Measurements from ENCODE around the gene NXPE1. TPM values are rescaled to one million over a fixed set of nuclear protein-coding genes. Genes with fewer than 3 reads are reported as not detected.

NXPE1 gene
- total RNA-seq, 2 donors from 2014 or later: not detected

DNA sequence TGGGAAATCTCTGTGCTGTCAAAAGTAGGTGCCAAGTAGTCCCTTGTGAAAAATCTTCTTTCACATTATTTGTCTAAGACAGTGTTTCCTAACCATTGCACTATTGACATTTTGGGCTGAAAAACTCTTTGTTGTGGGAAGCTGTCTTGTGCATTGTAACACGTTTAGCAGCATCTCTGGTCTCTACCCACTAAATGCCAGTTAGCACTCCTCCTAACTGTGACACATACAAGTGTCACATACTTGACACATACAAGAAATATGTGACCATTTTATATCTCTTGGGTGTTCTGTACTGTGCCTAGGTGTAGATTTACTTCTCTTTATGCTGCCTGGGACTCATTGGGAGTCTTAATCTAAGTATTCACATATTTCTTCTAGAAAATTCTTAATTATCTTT lies 57.8 kb downstream of the NXPE1 start:
- no peak overlapping the region for H3K27ac ChIP-seq

GRCh38 chr11:114499756-114500155 lies 59.9 kb downstream of the NXPE1 start:
- H3K9me3 ChIP-seq: no peaks in the 10 kb centered on the region
- H3K4me3 ChIP-seq: no peak overlapping the region
- H3K4me1 ChIP-seq: no peaks in the 10 kb centered on the region
- H3K27ac ChIP-seq: no peak overlapping the region
- TF ChIP-seq, protein P1, sequence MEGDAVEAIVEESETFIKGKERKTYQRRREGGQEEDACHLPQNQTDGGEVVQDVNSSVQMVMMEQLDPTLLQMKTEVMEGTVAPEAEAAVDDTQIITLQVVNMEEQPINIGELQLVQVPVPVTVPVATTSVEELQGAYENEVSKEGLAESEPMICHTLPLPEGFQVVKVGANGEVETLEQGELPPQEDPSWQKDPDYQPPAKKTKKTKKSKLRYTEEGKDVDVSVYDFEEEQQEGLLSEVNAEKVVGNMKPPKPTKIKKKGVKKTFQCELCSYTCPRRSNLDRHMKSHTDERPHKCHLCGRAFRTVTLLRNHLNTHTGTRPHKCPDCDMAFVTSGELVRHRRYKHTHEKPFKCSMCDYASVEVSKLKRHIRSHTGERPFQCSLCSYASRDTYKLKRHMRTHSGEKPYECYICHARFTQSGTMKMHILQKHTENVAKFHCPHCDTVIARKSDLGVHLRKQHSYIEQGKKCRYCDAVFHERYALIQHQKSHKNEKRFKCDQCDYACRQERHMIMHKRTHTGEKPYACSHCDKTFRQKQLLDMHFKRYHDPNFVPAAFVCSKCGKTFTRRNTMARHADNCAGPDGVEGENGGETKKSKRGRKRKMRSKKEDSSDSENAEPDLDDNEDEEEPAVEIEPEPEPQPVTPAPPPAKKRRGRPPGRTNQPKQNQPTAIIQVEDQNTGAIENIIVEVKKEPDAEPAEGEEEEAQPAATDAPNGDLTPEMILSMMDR (IDR thresholded peaks at IDR 0.05): no peak
- no peaks in the 10 kb centered on the region for H3K27me3 ChIP-seq
- no peak for DNase-seq (ENCODE audit: low spot score)
- H3K36me3 ChIP-seq: no peaks in the 10 kb centered on the region

More for the DNA sequence above, 57.8 kb downstream of the NXPE1 start:
- no peak overlapping the region for H3K4me3 ChIP-seq
- H3K9me3 ChIP-seq: no peaks in the 10 kb centered on the region
- no peaks in the 10 kb centered on the region for H3K36me3 ChIP-seq
- H3K4me1 ChIP-seq: no peaks in the 10 kb centered on the region
- H3K27me3 ChIP-seq: no peaks in the 10 kb centered on the region
- TF ChIP-seq, protein P1 (IDR thresholded peaks at IDR 0.05): no peak
- no peak for DNase-seq (ENCODE audit: low spot score)

DNA sequence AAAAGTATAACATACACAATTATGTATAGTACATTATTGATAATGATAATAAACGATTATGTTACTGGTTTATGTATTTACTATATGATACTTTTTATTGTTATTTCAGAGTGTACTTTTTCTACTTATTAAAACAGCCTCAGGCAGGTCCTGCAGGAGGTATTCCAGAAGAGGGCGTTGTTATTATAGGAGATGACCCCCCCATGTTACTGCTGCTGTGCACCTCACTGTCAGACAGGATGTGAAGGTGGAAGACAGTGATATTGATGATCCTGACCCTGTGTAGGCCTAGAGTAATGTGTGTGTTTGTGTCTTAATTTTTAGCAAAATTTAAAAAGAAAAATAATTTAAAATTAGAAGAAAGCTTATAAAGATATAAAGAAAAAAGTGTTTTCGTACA lies 62.8 kb downstream of the NXPE1 start:
- Histone ChIP-seq H3K9me3 (no peaks in the 10 kb centered on the region), H3K4me1 (no peaks in the 10 kb centered on the region), H3K27me3 (no peaks in the 10 kb centered on the region), H3K27ac (no peak overlapping the region), H3K4me3 (no peak overlapping the region), H3K36me3 (no peaks in the 10 kb centered on the region)
- DNase-seq (ENCODE audit: low spot score): no peak
- TF ChIP-seq, protein P1 (IDR thresholded peaks at IDR 0.05): no peak

DNA sequence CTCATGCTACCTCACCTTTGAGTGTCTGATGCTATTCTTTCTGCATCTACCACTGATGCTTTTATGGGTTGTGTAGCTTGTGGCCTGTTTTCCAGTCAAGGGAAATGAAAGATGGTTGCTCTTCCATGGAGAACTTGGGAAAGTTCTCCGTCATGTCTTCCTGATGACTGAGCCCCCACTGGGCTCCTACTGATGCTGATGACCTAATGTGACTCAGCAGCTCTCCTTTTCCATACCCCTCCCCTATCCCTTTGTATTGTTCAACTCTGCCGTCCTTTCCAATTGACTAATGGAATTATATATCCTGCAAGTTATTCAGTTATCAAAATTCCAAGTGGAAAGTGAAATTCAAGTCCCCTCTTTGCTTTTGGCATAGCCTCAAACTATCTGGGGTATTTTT lies 75.8 kb downstream of the NXPE1 start:
- H3K4me1 ChIP-seq: no peaks in the 10 kb centered on the region
- TF ChIP-seq, protein P1 (IDR thresholded peaks at IDR 0.05): no peak
- H3K36me3 ChIP-seq: no peaks in the 10 kb centered on the region
- H3K9me3 ChIP-seq: no peaks in the 10 kb centered on the region
- DNase-seq (ENCODE audit: low spot score): no peak
- H3K27ac ChIP-seq: no peak overlapping the region
- no peaks in the 10 kb centered on the region for H3K27me3 ChIP-seq
- no peak overlapping the region for H3K4me3 ChIP-seq

GRCh38 chr11:114482114-114482513 lies 77.6 kb downstream of the NXPE1 start:
- Histone ChIP-seq H3K36me3 (no peaks in the 10 kb centered on the region), H3K27ac (no peak overlapping the region), H3K27me3 (no peaks in the 10 kb centered on the region), H3K4me1 (no peaks in the 10 kb centered on the region), H3K4me3 (no peak overlapping the region), H3K9me3 (no peaks in the 10 kb centered on the region)
- TF ChIP-seq, protein P1 (IDR thresholded peaks at IDR 0.05): no peak
- no peak for DNase-seq (ENCODE audit: low spot score)

GRCh38 chr11:114479331-114479730 lies 80.3 kb downstream of the NXPE1 start:
- H3K4me3 ChIP-seq: no peak overlapping the region
- H3K36me3 ChIP-seq: no peaks in the 10 kb centered on the region
- H3K27ac ChIP-seq: no peak overlapping the region
- no peaks in the 10 kb centered on the region for H3K9me3 ChIP-seq
- no peaks in the 10 kb centered on the region for H3K27me3 ChIP-seq
- no peak for DNase-seq (ENCODE audit: low spot score)
- TF ChIP-seq, protein P1 (IDR thresholded peaks at IDR 0.05): no peak
- no peaks in the 10 kb centered on the region for H3K4me1 ChIP-seq

Measured in right atrium auricular region (tissue), 2 donors.